HEK293 (cell line): ENCODE results near the gene IL6R.

ENCODE experiments used
- KLF16 ChIP-seq: fragments of 450-650 bp; formaldehyde crosslinking; IDR thresholded peaks from 2 replicates; pipeline ENCODE4 v1.5.1; 2017; ENCODE audit warnings: missing biosample characterization, missing genetic modification characterization
- REST ChIP-seq: fragments of 450-650 bp; formaldehyde crosslinking; IDR thresholded peaks from 2 replicates; pipeline ENCODE4 v1.5.1; 2016; ENCODE audit warnings: missing biosample characterization, missing genetic modification characterization
- YY1 ChIP-seq: fragments of 450-650 bp; formaldehyde crosslinking; IDR thresholded peaks from 2 replicates; pipeline ENCODE4 v1.5.1; 2018; ENCODE audit warnings: missing biosample characterization, missing genetic modification characterization
- ZBTB21 ChIP-seq: fragments of 450-650 bp; formaldehyde crosslinking; IDR thresholded peaks from 2 replicates; pipeline ENCODE4 v1.5.1; 2017; ENCODE audit warnings: missing biosample characterization, missing genetic modification characterization
- ZFHX2 ChIP-seq: fragments of 450-650 bp; formaldehyde crosslinking; conservative IDR thresholded peaks from 2 replicates; pipeline ENCODE4 v1.5.1; 2016; ENCODE audit warnings: missing biosample characterization, missing genetic modification characterization
- ZNF274 ChIP-seq, 2 experiments: fragments of 200-500 bp in 1 of 2; fragments of 450-650 bp in 1 of 2; sonication (Bioruptor generic) in 1 of 2; formaldehyde crosslinking in 1 of 2; IDR thresholded peaks; 2 replicates each; pipeline versions ENCODE4 v1.5.1 to v1.6.1; 2014 to 2016; ENCODE audit warnings: borderline replicate concordance in 1 of 2, inconsistent platforms in 1 of 2, low read length in 1 of 2, missing biosample characterization in 1 of 2, missing genetic modification characterization in 1 of 2
- ZNF280C ChIP-seq: fragments of 450-650 bp; formaldehyde crosslinking; IDR thresholded peaks from 2 replicates; pipeline ENCODE4 v1.5.1; 2016; ENCODE audit warnings: missing biosample characterization, missing genetic modification characterization
- ZSCAN30 ChIP-seq: fragments of 450-650 bp; IDR thresholded peaks from 2 replicates; pipeline ENCODE4 v1.5.1; 2018; ENCODE audit warnings: missing biosample characterization, mild to moderate bottlenecking, missing genetic modification characterization, moderate library complexity
- TF ChIP-seq, protein P1 (sequence below): fragments of 450-650 bp; formaldehyde crosslinking; IDR thresholded peaks from 2 replicates; pipeline ENCODE4 v1.5.1; 2016; ENCODE audit warnings: missing biosample characterization, missing genetic modification characterization

GRCh38 chr1:154440036-154440804 is 35.1 kb downstream of the IL6R start:
- TF ChIP-seq, protein P1, sequence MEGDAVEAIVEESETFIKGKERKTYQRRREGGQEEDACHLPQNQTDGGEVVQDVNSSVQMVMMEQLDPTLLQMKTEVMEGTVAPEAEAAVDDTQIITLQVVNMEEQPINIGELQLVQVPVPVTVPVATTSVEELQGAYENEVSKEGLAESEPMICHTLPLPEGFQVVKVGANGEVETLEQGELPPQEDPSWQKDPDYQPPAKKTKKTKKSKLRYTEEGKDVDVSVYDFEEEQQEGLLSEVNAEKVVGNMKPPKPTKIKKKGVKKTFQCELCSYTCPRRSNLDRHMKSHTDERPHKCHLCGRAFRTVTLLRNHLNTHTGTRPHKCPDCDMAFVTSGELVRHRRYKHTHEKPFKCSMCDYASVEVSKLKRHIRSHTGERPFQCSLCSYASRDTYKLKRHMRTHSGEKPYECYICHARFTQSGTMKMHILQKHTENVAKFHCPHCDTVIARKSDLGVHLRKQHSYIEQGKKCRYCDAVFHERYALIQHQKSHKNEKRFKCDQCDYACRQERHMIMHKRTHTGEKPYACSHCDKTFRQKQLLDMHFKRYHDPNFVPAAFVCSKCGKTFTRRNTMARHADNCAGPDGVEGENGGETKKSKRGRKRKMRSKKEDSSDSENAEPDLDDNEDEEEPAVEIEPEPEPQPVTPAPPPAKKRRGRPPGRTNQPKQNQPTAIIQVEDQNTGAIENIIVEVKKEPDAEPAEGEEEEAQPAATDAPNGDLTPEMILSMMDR (tag by site-specific recombination) = no peak
- TF ChIP-seq ZNF274 (IDR thresholded peaks at IDR 0.05; ENCODE audit: low read length) (no peak), ZNF274 (tag by site-specific recombination; IDR thresholded peaks at IDR 0.05; ENCODE audit: borderline replicate concordance) (no peak), ZSCAN30 (tag by site-specific recombination) (no peak), REST (tag by site-specific recombination) (no peak), ZNF280C (tag by site-specific recombination) (no peak), ZBTB21 (tag by site-specific recombination) (no peak), KLF16 (tag by site-specific recombination) (no peak), ZFHX2 (tag by site-specific recombination) (no peak), YY1 (tag by site-specific recombination) (no peak)
